ENCODE measurements around the gene EDC4. TPM values are rescaled to one million over a fixed set of nuclear protein-coding genes. Genes with fewer than 3 reads are reported as not detected.

The EDC4 gene
- total and polyA plus RNA-seq, 2 of the 13 experiments (the other 11 are each of a cell fraction or from before 2014, with no cell fraction given): 51.4 to 59.1 TPM

DNA sequence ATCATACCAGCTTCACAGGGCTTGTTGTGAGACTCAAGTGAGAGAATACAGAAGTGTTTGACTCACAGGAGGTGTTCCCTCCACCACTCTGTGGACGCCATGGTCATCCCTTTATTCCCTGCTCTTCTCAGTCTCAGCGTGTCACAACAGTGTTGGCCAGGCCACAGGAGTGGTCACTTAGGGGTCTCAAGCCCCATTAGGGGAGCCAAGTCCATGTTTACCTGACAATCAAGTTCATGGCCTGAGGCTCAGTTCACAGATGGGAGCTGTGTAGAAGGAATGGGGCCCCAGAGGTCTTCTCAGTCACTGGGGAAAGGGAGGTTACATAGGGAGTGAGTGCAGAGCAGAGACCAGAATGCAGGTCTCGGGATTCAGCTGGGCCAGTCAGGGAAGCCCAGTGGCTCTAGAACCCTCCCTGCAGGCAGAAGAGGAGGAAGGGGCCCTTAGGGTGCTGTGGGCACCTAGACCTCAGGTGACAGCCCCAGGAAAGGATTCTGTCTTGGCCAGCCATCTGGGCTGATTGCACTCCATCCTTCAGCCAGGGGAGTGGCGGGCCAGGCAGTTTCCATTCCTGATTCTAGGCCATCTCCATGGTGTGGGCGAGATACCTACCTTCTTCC, 15.8 kb upstream of the EDC4 start (continued):
- TF ChIP-seq, protein P1, sequence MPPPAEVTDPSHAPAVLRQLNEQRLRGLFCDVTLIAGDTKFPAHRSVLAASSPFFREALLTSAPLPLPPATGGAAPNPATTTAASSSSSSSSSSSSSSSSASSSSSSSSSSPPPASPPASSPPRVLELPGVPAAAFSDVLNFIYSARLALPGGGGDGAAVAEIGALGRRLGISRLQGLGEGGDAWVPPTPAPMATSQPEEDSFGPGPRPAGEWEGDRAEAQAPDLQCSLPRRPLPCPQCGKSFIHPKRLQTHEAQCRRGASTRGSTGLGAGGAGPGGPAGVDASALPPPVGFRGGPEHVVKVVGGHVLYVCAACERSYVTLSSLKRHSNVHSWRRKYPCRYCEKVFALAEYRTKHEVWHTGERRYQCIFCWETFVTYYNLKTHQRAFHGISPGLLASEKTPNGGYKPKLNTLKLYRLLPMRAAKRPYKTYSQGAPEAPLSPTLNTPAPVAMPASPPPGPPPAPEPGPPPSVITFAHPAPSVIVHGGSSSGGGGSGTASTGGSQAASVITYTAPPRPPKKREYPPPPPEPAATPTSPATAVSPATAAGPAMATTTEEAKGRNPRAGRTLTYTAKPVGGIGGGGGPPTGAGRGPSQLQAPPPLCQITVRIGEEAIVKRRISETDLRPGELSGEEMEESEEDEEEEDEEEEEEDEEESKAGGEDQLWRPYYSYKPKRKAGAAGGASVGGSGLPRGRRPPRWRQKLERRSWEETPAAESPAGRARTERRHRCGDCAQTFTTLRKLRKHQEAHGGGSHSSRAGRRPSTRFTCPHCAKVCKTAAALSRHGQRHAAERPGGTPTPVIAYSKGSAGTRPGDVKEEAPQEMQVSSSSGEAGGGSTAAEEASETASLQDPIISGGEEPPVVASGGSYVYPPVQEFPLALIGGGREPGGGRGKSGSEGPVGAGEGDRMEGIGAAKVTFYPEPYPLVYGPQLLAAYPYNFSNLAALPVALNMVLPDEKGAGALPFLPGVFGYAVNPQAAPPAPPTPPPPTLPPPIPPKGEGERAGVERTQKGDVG (CRISPR knock-in tag; IDR thresholded peaks at IDR 0.05; ENCODE audit: borderline replicate concordance): no peak
- no peak for TF ChIP-seq MED8 (CRISPR knock-in tag; IDR thresholded peaks at IDR 0.05; ENCODE audit: insufficient replicate concordance)

DNA sequence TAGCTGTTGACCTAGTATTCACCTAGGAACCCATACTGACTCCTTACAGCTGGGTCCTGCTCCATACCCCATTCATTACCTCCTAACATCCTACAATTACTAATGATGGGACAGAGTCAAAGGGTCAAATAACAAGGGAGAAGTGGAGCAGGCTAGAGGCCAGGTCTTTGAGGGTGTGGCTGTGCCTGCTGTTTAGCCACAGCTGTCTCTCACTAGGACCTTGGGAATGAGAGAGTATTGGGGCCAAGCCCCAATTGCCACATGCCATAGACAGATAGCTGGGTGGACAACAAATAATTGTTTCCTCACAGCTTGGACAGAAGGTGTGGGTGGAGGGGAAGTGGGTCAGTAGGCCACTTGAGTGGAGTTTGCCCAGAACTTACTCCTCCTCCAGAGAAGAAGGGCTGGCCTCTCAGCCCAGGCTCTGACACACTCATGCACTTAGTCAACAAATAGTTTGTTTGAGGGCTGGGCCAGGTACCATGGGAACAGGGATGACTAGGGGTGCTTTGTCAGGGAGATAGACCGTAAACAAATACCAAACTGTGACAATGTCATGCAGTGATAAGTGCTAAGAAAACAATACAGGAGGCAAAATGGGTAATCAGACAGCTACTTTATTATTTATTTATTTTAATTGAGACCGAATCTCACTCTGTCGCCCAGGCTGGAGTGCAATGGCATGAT, 15.2 kb upstream of the EDC4 start:
- H2AFZ ChIP-seq (ENCODE audit: low read length): no peak overlapping the region
- no TSS peak for BruUV-seq (replicated peaks)
- peak overlapping the region; percentile 65 for H3K4me2 ChIP-seq (ENCODE audit: low read depth, low read length)
- CTCF ChIA-PET (ENCODE audit: low intra/inter-chr PET ratio, low total read pairs): interaction anchor here (1.0 kb wide), 1 partner anchor 41 kb away, joined by 6 read pairs; no protein-coding TSS in a partner anchor
- WGBS (ENCODE audit: low lambda C conversion rate): 37% methylated on average over 3 of the region's 3 CpGs
- intact Hi-C loops (cut with micrococcal nuclease; ENCODE audit: unreplicated experiment) (loop anchor here (1.0 kb wide), 1 partner anchor 11 kb away; the partner anchor contains the start of gene NUTF2), in situ Hi-C loops (cut with HindIII; ENCODE audit: extremely low pct_ligation_motif_present, low pct_unique_long_range_greater_than_20kb) (no loop called here)
- H3K36me3 ChIP-seq (replicated peaks in 1 of 2; ENCODE audit: control insufficient read depth in 1 of 2, insufficient read depth in 2 of 2, low read length in 2 of 2): peaks cover 12 to 35% of the 10 kb centered on the region in 2 experiments
- H3K4me3 ChIP-seq (replicated peaks in 1 of 3; ENCODE audit: insufficient read depth in 1 of 3, low read depth in 2 of 3, low read length in 3 of 3): peak overlapping the region in 1 of 3 experiments; percentile 35; a peak in 2 of 6 replicates
- peaks cover 64% of the 10 kb centered on the region for H3K4me1 ChIP-seq (ENCODE audit: insufficient read depth, low read length)
- peak; percentile 96 for DNase-seq (ENCODE audit: low spot score)
- H3K27ac ChIP-seq (ENCODE audit: extremely low read length, insufficient read depth, low read length): peak overlapping the region; percentile 89
- peak overlapping the region; percentile 72 for H3K9ac ChIP-seq (ENCODE audit: insufficient read depth, low read depth, low read length)
- peaks cover 94% of the 10 kb centered on the region for H3K79me2 ChIP-seq (ENCODE audit: insufficient read depth, low read length)
- H3K9me3 ChIP-seq (ENCODE audit: low read length): no peaks in the 10 kb centered on the region
- H4K20me1 ChIP-seq (ENCODE audit: insufficient read depth, low read length): peaks cover 61% of the 10 kb centered on the region
- ATAC-seq: peak; percentile 94
- H3K27me3 ChIP-seq (ENCODE audit: control insufficient read depth in 1 of 2, insufficient read depth in 2 of 2, low read length in 2 of 2): no peaks in the 10 kb centered on the region
- POLR2A ChIA-PET: interaction anchor here (0.8 to 3.3 kb wide), 10 partner anchors 10 to 106 kb away, joined by 3 to 21 read pairs (median 5); partner anchors contain the start of genes CENPT, EDC4, LCAT and NUTF2
- FAIRE-seq: peak; percentile 97
- peak; percentile 40; the same call in 1 of the 2 replicates for TF ChIP-seq MIXL1 (CRISPR knock-in tag; IDR thresholded peaks at IDR 0.05)
- 0 out of 2 replicates have a peak, but pooled peaks have one; percentile 38 for TF ChIP-seq ZNF441 (CRISPR knock-in tag; IDR thresholded peaks at IDR 0.05; ENCODE audit: borderline replicate concordance)
- peak; percentile 63 for TF ChIP-seq RFX5 (IDR thresholded peaks at IDR 0.05; ENCODE audit: low read depth, low read length)
- TF ChIP-seq IKZF4 (CRISPR knock-in tag; IDR thresholded peaks at IDR 0.05; ENCODE audit: borderline replicate concordance, low read depth, not compliant biosample characterization): no peak
- no peak for TF ChIP-seq ZBTB38 (CRISPR knock-in tag; IDR thresholded peaks at IDR 0.05)
- peak; percentile 82 for TF ChIP-seq TBX2 (CRISPR knock-in tag; IDR thresholded peaks at IDR 0.05; ENCODE audit: borderline replicate concordance)
- peak; percentile 48; the same call in 1 of the 2 replicates for TF ChIP-seq MAFF (IDR thresholded peaks at IDR 0.05; ENCODE audit: low read depth, low read length)
- TF ChIP-seq ZNF274 (CRISPR knock-in tag; IDR thresholded peaks at IDR 0.05): no peak
- TF ChIP-seq, protein P2, sequence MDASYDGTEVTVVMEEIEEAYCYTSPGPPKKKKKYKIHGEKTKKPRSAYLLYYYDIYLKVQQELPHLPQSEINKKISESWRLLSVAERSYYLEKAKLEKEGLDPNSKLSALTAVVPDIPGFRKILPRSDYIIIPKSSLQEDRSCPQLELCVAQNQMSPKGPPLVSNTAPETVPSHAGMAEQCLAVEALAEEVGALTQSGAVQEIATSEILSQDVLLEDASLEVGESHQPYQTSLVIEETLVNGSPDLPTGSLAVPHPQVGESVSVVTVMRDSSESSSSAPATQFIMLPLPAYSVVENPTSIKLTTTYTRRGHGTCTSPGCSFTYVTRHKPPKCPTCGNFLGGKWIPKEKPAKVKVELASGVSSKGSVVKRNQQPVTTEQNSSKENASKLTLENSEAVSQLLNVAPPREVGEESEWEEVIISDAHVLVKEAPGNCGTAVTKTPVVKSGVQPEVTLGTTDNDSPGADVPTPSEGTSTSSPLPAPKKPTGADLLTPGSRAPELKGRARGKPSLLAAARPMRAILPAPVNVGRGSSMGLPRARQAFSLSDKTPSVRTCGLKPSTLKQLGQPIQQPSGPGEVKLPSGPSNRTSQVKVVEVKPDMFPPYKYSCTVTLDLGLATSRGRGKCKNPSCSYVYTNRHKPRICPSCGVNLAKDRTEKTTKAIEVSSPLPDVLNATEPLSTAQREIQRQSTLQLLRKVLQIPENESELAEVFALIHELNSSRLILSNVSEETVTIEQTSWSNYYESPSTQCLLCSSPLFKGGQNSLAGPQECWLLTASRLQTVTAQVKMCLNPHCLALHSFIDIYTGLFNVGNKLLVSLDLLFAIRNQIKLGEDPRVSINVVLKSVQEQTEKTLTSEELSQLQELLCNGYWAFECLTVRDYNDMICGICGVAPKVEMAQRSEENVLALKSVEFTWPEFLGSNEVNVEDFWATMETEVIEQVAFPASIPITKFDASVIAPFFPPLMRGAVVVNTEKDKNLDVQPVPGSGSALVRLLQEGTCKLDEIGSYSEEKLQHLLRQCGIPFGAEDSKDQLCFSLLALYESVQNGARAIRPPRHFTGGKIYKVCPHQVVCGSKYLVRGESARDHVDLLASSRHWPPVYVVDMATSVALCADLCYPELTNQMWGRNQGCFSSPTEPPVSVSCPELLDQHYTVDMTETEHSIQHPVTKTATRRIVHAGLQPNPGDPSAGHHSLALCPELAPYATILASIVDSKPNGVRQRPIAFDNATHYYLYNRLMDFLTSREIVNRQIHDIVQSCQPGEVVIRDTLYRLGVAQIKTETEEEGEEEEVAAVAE (CRISPR knock-in tag; IDR thresholded peaks at IDR 0.05; ENCODE audit: borderline replicate concordance): peak; percentile 62; the same call in 1 of the 2 replicates
- TF ChIP-seq ZFY (CRISPR knock-in tag; IDR thresholded peaks at IDR 0.05): 0 out of 2 replicates have a peak, but pooled peaks have one; percentile 25
